Measurements from ENCODE around the gene NDUFAF3.
A peak's percentile ranks its signal among the peaks of the same experiment; 100 is the strongest.

The NDUFAF3 gene

GRCh38 chr3:49019941-49020329 is 2.0 kb upstream of the NDUFAF3 start:
- no peak for DNase-seq

- DNase-seq, result no peak
These were observed 1.4 kb upstream of the NDUFAF3 start for GRCh38 chr3:49020330-49021212.

GRCh38 chr3:49021213-49021812 is 608 bp upstream of the NDUFAF3 start:
- DNase-seq, result peak; percentile 91

- DNase-seq, result no peak
These were observed 809 bp downstream of the NDUFAF3 start for GRCh38 chr3:49022688-49023171.

- no peak for DNase-seq
These were observed 1.9 kb downstream of the NDUFAF3 start for GRCh38 chr3:49023775-49024174.

GRCh38 chr3:49024449-49024848 is 2.5 kb downstream of the NDUFAF3 start:
- DNase-seq, result no peak

GRCh38 chr3:49025005-49025792 is 3.3 kb downstream of the NDUFAF3 start:
- no peak for DNase-seq

GRCh38 chr3:49025793-49026520 is 4.0 kb downstream of the NDUFAF3 start:
- no peak for DNase-seq

- DNase-seq, result no peak
These were observed 4.6 kb downstream of the NDUFAF3 start for GRCh38 chr3:49026536-49026935.

- DNase-seq, result no peak
These were observed 5.7 kb downstream of the NDUFAF3 start for GRCh38 chr3:49027634-49028033.

- DNase-seq, result no peak
These were observed 6.4 kb downstream of the NDUFAF3 start for GRCh38 chr3:49028298-49028672.

GRCh38 chr3:49028673-49029562 is 7.0 kb downstream of the NDUFAF3 start, which contains the start of gene IMPDH2:
Gene IMPDH2 (minus strand): TSS chr3:49029398. CDS start chr3:49029350, 48 bp downstream.
- DNase-seq, result peak; percentile 75

GRCh38 chr3:49029563-49029884 is 7.6 kb downstream of the NDUFAF3 start:
- DNase-seq, result no peak

GRCh38 chr3:49030321-49030720 is 8.4 kb downstream of the NDUFAF3 start:
- no peak for DNase-seq

- no peak for DNase-seq
These were observed 10.9 kb downstream of the NDUFAF3 start for GRCh38 chr3:49032646-49033304.

- DNase-seq, result no peak
These were observed 12.7 kb downstream of the NDUFAF3 start for GRCh38 chr3:49034650-49035049.

GRCh38 chr3:49035281-49035680 is 13.4 kb downstream of the NDUFAF3 start:
- DNase-seq, result no peak

GRCh38 chr3:49053543-49053942 is 31.6 kb downstream of the NDUFAF3 start:
- no peak for DNase-seq

GRCh38 chr3:49054344-49054862 is 32.5 kb downstream of the NDUFAF3 start:
- DNase-seq, result no peak

GRCh38 chr3:49057268-49057667 is 35.3 kb downstream of the NDUFAF3 start:
- DNase-seq, result no peak

- DNase-seq, result no peak
These were observed 36.1 kb downstream of the NDUFAF3 start for GRCh38 chr3:49058011-49058410.
